NCI-H2029 (cell line): ENCODE data around the gene MTCL1.

Experiments
- DNase-seq: peaks from one replicate; lab custom pipeline; 2025; lab: John Stamatoyannopoulos, UW

Gene MTCL1

DNA sequence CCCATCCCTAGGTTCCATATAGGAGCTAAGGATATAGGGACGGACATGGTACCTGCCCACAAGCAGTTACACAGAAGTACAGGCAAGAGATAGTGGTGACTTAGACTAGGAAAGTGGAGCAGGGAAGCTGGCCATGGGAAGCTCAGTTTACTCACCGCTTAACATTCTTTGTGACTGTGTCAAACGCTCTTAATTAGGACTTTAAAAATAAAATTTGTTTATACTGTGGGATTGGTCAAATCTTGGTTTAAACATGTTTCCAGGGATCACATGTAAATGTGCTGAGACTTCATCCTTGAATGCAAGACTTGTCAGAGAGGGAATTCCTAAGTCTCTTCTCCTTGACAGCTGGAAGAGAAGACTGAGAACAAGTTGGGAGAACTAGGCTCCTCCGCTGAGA is 107.3 kb downstream of the MTCL1 start:
- DNase-seq: no peak

DNA sequence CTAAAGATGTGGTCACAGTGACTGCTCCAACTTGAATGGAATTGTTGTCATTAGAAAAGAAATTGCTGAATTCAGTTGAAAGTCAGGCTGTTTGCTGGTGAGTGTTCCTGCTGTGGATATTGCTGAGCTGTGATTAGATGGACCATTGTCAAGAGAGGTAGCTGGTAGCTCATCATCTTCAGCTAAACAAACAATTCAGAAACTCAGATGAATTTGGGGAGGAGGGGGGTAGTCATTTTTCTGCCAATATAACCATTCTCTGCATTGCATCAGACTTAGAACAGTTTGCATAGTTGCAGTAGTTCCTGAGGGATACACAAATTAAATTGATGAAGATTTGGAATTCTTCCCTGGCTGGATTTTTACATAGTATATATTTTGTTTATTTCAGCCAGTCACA is 108.3 kb downstream of the MTCL1 start:
- no peak for DNase-seq

- no peak for DNase-seq
Measured at GRCh38 chr18:8814206-8814605, 108.8 kb downstream of the MTCL1 start.

GRCh38 chr18:8816220-8816619 is 110.9 kb downstream of the MTCL1 start:
- no peak for DNase-seq

DNA sequence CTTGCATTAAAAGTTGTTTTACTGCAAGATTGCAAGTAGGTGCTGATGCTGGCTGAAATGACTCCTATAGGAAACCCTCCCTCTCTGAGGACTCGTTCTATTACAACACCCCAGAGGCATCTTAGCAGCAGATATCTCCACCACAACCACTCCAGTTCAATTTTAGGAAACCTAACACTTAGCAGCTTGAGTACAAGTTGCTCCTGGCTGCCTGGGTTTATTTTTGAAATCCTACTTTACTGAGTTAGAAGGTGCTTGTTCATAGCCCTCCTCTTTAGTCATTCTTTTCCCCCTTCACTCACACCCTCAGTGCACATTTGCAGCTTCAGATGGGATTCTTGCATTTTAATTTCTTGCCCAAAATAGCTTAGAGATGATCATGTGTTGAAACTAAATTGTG is 111.5 kb downstream of the MTCL1 start:
- no peak for DNase-seq

DNA sequence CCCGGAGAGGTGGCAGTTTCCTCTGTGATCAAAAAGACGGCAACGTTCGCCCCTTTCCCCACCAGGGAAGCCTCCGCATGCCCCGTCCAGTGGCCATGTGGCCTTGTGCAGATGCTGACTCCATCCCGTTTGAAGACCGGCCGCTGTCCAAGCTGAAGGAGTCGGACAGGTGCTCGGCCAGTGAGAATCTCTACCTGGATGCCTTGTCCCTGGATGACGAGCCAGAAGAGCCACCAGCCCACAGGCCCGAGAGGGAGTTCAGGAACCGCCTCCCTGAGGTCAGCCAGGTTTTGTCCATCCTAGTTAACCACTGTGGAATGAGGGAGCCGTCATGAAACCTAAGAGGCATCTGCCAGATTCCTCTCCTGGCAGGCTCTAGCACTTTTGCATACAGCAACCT is 113.6 kb downstream of the MTCL1 start:
- no peak for DNase-seq

DNA sequence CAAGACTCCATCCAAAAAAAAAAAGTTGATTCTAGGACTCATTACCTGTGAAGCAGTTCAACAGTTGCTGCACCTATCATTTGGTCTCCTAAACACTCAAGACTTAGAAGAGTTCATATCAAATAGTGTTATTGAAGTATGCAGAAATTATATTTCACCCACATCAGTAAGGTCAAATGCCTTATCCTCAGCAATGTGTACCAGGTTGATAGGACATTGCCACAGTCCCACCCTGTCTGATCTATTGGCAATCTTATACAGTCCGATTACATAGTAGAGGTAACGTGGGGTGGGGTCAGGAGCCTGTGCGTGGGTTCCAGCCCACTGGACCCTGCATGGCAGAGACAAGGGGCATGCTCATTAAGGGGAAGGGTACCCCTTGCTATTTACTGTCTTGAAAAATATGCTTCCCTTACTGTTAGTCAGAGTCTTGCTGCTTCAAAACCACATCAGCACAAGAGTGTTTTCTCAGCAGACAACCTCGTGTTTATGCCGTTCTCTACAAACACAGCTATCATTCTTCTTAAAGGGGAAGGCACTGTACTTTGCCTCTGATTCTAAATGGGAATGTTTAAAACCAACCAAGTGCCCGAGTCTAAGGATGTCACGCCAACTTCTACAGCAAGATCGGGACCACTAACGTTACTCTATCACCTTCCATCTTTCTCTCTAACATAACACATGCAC is 115.2 kb downstream of the MTCL1 start:
- DNase-seq: no peak

GRCh38 chr18:8821083-8821465 is 115.7 kb downstream of the MTCL1 start:
- DNase-seq: no peak

GRCh38 chr18:8821531-8821930 is 116.2 kb downstream of the MTCL1 start:
- DNase-seq: no peak

DNA sequence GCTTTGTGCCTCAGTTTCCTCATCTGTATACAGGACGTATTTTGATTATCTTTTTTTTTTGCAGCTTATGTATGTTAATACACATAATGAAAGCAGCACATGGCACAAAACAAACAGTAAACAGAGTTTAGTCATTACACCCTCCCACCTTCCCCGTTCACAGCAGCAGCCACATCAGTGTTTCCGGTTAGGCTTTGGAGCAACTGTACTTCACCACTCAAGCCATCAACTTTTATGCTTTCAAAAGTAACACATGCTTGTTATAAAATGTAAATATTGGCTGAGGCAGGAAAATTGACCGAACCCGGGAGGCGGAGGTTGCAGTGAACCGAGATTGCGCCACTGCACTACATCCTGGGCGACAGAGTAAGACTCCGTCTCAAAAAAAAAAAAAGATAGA is 117.3 kb downstream of the MTCL1 start:
- DNase-seq: no peak

GRCh38 chr18:8823530-8823929 is 118.2 kb downstream of the MTCL1 start:
- no peak for DNase-seq

DNA sequence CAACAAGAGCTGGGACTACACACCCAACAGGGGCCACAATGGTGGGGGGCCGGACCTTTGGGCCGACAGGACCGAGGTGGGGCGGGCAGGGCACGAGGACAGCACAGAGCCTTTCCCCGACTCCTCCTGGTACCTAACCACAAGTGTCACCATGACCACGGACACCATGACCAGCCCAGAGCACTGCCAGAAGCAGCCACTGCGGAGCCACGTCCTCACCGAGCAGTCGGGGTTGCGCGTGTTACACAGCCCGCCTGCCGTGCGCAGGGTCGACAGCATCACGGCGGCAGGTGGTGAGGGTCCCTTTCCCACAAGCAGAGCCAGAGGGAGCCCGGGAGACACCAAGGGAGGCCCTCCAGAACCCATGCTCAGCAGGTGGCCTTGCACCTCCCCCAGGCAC is 119.5 kb downstream of the MTCL1 start:
- no peak for DNase-seq

GRCh38 chr18:8825273-8825672 is 119.9 kb downstream of the MTCL1 start:
- DNase-seq: no peak

GRCh38 chr18:8825729-8826375 is 120.5 kb downstream of the MTCL1 start:
- DNase-seq: no peak

DNA sequence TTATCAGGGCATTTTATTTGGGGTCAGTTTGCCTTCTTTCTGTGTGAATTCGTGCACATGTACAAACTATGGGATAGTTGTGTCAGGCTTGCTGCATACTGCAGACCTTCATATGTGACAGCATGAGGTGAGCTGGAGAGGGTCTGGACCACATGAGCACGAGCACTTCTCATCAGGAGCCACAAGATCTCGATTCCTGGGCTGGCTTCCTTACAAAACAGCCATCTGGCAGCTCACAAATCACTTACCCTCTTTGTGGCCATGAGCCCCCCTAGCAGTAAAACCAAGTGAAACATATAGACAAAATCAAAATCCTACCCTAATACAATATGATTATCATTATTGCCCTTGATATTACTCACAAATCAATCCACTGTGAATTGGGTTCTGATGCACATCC is 121.2 kb downstream of the MTCL1 start:
- DNase-seq: no peak

GRCh38 chr18:8826971-8827370 is 121.6 kb downstream of the MTCL1 start:
- DNase-seq: no peak

DNA sequence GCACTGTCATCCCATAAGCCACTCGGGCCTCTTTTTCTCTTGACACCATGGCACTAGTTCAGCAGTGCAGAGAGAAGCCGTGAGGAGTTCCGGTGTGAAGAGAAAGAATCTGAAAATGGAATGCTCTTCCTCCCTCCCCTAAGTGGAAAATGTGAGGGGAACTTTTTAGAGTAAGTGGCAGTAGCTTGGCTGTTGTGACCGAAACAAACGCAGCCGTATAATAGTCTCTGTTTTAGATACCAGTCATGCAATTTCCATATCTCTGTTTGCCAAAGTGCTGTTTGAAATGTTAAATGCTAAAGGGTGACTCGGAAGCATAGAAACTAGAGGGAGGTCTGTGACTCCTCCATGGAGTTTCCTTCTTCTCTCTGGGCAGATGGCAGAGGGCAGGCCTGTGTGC is 122.9 kb downstream of the MTCL1 start:
- no peak for DNase-seq

DNA sequence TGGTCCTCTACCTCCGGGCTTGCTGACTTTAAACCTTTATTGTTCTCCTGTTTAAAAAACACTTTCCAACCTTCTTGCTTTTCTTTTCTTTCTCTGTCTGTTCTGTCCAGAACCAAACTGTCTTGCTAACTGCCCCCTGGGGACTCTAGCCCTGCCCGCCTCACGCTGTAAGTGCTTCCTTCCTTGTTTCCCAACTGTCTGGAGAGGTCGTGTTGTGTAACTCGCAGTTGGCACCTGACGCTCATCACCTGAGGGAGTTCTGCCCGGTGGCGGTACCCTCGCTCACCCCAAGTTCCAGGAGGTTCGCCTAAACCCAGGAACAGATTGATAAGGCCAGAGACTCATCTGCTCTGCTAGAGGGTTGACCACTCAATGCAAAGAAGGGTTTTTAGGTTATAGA is 123.4 kb downstream of the MTCL1 start:
- no peak for DNase-seq

DNA sequence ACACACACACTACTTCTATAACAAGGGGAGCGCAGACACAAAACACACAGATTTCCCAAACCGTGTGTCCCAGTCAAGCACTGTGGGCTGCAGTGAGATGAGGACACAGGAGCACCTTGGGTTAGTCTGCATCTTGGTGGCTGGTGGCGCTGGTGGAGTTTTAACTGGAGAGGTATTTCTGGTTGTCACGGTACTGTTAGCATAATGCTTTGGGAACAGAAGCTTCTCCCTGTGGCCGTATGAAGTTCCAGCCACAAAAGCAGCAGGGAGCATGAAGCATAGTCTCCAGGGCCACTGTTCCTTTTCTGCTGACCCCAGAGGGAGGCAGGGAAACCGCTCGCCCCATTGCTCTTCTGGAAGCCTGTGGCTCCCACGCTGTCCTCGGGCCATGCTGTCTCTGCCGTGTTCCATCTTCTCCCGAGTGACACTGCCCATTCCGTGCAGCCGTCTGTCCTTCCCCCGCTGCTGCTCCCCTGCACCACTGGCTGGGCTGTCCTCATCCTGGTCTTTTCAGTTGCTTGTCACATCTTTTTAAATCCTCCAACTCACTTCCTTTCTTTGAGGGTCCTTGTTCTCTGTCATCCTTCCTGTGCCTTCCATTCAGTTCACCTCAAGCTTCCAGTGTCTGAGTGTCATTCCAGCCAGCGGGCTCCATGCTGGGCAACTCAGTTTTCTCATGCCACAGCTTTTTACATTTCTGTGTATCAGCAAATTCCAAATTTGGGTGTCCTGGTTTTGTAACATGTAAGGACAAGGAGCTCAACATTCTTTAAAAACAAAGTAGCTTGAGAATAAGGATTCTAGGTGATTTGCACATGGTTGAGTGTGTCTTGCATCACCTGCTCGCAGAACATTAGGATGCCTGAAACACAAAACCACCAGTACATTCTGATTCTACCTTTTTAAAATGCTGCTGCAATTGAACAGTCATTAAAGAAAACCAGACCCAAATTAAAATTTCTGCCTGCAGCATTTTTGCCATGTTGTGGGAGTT is 125.0 kb downstream of the MTCL1 start:
- no peak for DNase-seq

DNA sequence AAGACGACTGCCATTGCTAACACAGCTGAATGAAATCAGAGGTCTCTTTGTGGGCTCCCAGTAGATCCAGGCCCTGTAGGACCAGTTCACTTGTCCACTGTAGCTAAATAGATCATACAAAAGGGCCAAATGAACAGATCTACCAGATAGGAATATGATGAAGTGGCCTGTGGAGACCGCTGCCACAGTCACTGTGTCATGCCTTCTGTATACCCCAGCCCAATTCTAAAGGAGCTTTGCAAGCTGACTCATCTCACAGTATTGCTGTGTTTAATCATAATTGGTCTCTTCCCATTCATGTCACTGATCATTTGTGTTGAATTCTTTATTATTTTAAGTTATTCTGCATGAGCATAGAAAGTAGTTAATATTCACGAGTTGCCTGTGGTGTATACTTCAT is 125.8 kb downstream of the MTCL1 start:
- no peak for DNase-seq

DNA sequence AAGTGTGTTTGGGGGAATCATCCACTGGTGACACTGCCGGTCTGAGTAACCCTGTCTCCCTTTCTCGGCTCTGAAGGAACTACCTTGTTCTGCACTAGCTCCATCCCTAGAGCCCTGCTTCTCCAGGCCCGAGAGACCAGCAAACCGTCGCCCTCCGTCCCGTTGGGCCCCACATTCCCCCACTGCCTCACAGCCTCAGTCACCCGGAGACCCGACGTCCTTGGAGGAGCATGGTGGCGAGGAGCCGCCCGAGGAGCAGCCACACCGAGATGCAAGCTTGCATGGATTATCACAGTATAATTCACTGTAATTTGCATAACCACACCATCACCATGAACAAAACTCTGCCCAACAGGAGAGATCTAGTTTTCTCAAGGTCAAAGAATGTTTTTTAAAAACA is 126.2 kb downstream of the MTCL1 start:
- DNase-seq: no peak

DNA sequence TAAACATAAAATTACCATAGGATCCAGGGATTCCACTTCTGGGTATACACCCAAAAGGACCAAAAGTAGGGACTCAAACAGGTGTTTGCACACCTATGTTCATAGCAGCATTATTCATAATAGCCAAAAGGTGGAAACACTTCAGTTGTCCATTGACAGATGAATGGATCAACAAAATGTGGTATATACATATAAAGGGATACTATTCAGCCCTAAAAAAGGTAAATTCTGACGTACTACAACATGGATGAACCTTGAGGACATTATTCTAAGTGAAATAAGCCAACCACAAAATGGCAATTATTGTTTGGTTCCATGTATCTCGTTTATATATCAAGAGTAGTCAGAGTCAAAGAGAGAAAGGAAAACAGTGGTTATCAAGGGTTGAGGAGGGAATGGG is 128.1 kb downstream of the MTCL1 start:
- no peak for DNase-seq

DNA sequence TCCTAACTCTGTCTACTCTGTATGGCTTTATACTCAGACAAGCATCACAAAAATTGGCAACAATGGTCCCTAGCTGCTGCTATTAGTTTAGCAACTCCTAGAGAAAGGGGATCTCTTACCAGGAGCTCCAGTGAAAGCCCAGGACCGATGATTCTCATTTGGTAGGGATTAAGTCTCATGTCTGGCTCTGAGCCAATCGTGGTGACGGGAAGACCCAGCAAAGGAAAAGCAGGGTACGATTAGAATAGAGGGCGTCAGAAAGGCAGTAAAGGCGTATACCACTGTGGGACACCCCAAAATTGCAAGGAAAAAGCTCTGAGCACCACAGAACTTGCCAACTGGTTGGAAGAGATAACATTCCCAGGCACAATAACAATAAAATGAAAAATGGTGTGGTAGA is 129.5 kb downstream of the MTCL1 start:
- no peak for DNase-seq
